ENCODE measurements around the gene SLC35E2B. TPM values are rescaled to one million over a fixed set of nuclear protein-coding genes. Genes with fewer than 3 reads are reported as not detected.
A peak's percentile ranks its signal among the peaks of the same experiment; 100 is the strongest.

SLC35E2B gene
- total RNA-seq, 4 donors from 2014 or later, result 63.4 to 202 (median 83.9) TPM

DNA sequence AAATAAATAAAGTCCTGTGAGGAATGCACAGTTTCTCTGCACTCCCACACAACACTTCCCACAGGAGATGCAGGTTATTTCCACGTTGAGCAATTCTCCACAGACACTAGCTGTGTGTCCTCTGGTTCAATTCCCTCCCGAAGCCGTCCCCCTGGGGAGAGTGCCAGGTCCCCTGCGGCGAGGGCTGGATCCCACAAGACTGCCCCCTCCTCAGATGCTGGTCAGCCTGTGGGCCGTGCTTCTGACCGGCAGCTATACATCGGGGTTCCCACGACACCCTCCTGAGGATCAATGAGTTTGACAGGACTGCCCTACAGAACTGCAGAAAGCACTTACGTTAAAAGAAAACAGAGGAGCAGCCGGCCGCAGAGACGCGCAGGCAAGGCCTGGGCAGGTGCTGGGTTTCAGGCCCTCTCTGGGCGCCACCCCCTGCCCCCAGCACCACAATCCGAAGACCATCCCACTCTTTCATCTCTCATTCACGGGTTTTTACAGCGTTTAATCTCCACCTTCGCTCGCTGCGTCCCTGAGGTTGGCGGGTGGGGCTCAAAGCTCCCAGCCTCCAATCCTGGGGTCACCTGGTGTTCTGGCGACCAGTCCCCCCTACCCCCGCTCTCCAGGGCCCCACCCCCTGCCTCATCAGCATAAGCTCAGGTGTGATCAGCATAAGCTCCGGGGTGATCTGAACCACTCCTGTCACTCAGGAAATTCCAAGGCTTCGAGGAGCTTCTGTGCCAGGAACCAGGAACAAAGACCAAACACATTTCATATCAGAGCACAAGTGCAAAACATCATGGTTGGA is 9.3 kb downstream of the SLC35E2B start:
- Histone ChIP-seq H3K27ac (no peak overlapping the region), H3K4me1 (peaks cover 0 to 37% (median 20%) of the 10 kb centered on the region in 4 donors), H3K36me3 (no peaks in the 10 kb centered on the region), H3K9me3 (no peaks in the 10 kb centered on the region), H3K27me3 (no peaks in the 10 kb centered on the region), H3K4me3 (no peak overlapping the region)
- intact Hi-C loops (cut with DNase I; ENCODE audit: low total_unique reads) (no loop called here), in situ Hi-C loops (cut with MboI; ENCODE audit: low pct_ligation_motif_present in 1 of 4, low pct_unique_long_range_greater_than_20kb in 1 of 4, low sequenced_read_pairs in 3 of 4) (no loop called here)
- DNase-seq, result no peak
- WGBS, 2 donors (ENCODE audit: low coverage in 1 of 2), result 40 to 77% methylated on average over 1 to 26 of the region's 26 CpGs
- TF ChIP-seq, protein P1, sequence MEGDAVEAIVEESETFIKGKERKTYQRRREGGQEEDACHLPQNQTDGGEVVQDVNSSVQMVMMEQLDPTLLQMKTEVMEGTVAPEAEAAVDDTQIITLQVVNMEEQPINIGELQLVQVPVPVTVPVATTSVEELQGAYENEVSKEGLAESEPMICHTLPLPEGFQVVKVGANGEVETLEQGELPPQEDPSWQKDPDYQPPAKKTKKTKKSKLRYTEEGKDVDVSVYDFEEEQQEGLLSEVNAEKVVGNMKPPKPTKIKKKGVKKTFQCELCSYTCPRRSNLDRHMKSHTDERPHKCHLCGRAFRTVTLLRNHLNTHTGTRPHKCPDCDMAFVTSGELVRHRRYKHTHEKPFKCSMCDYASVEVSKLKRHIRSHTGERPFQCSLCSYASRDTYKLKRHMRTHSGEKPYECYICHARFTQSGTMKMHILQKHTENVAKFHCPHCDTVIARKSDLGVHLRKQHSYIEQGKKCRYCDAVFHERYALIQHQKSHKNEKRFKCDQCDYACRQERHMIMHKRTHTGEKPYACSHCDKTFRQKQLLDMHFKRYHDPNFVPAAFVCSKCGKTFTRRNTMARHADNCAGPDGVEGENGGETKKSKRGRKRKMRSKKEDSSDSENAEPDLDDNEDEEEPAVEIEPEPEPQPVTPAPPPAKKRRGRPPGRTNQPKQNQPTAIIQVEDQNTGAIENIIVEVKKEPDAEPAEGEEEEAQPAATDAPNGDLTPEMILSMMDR (IDR thresholded peaks at IDR 0.05), result no peak
- TF ChIP-seq EP300 (IDR thresholded peaks at IDR 0.05; ENCODE audit: low read depth) (no peak), POLR2AphosphoS5 (IDR thresholded peaks at IDR 0.05) (no peak), POLR2A (IDR thresholded peaks at IDR 0.05) (no peak)

DNA sequence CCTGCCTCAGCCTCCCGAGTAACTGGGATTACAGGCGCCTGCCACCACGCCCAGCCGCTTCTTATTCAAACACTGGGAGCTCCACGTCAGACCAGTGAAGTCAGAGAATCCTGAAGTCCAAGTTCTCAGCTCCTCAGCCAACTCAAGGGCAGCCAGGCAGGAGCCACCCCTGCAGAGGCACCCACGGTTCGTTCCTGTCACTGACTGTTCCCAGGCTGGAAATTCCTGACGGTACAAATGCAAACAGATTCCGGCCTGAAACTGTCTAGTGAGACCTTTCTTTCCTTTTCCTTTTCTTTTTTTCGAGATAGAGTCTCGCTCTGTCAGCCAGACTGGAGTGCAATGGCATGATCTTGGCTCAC is 11.7 kb downstream of the SLC35E2B start:
- H3K4me3 ChIP-seq, result no peak overlapping the region
- DNase-seq, result peak; percentile 44
- H3K9me3 ChIP-seq, result no peaks in the 10 kb centered on the region
- peak overlapping the region in 2 of 4 donors; percentile 3 to 21 for H3K27ac ChIP-seq
- 58 to 93% methylated on average over 6 to 11 of the region's 11 CpGs for WGBS, 2 donors (ENCODE audit: low coverage in 1 of 2)
- intact Hi-C loops (cut with DNase I; ENCODE audit: low total_unique reads), result no loop called here
- in situ Hi-C loops (cut with MboI; ENCODE audit: low pct_ligation_motif_present in 1 of 4, low pct_unique_long_range_greater_than_20kb in 1 of 4, low sequenced_read_pairs in 3 of 4), result no loop called here
- H3K4me1 ChIP-seq, result peaks cover 4 to 35% (median 24%) of the 10 kb centered on the region in 4 donors
- H3K36me3 ChIP-seq, result no peaks in the 10 kb centered on the region
- no peak for TF ChIP-seq EP300 (IDR thresholded peaks at IDR 0.05; ENCODE audit: low read depth)
- TF ChIP-seq, protein P1 (IDR thresholded peaks at IDR 0.05), result no peak
- no peak for TF ChIP-seq POLR2A (IDR thresholded peaks at IDR 0.05)
- no peaks in the 10 kb centered on the region for H3K27me3 ChIP-seq

DNA sequence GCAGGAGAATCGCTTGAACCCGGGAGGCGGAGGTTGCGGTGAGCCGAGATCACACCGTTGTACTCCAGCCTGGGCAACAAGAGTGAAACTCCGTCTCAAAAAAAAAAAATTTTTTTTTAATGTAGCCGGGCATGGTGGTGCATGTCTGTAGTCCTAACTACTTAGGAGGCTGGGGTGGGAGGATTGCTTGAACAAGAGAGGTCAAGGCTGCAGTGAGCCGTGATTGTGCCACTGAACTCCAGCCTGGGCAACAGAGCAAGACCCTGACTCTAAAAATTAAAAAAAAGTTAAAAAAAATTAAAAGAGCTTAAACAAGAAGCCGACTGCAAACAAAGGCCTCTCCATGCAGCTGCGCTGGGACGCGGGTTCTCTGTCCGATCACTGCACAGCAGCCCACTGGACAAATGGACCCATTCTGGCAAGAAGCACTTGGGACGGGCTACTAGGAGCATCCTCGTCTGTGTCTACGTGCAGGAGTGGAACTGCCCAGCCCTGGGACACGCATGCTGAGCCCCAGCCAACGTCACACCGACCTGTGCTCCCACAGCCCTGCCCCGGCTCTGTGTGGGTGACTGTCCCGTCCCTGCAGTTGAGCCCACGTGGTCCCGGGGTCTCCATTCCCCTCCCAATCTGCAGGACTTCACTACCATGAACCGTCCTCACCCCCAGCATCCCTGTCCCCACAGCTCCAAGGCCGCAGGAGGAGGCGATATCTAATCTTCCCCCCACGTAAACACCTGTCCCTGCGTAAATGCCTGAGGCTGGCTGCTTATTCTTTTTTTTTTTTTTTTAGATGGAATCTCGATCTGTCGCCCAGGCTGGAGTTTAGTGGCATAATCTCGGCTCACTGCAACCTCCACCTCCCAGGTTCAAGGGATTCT is 12.3 kb downstream of the SLC35E2B start:
- 93 to 100% methylated on average over 5 to 32 of the region's 32 CpGs for WGBS, 2 donors (ENCODE audit: low coverage in 1 of 2)
- Histone ChIP-seq H3K9me3 (no peaks in the 10 kb centered on the region), H3K27me3 (no peaks in the 10 kb centered on the region), H3K4me3 (no peak overlapping the region), H3K36me3 (no peaks in the 10 kb centered on the region), H3K27ac (peak overlapping the region in 2 of 4 donors; percentile 78 to 89), H3K4me1 (peaks cover 4 to 30% (median 24%) of the 10 kb centered on the region in 4 donors)
- no peak for DNase-seq
- TF ChIP-seq, protein P1 (IDR thresholded peaks at IDR 0.05), result no peak
- TF ChIP-seq EP300 (IDR thresholded peaks at IDR 0.05; ENCODE audit: low read depth), result no peak
- intact Hi-C loops (cut with DNase I; ENCODE audit: low total_unique reads) (no loop called here), in situ Hi-C loops (cut with MboI; ENCODE audit: low pct_ligation_motif_present in 1 of 4, low pct_unique_long_range_greater_than_20kb in 1 of 4, low sequenced_read_pairs in 3 of 4) (no loop called here)

Measured in transverse colon (tissue), 4 donors.